Raji (cell line): ENCODE data around the gene SELENOK.

ENCODE experiments used
- POLR2A ChIP-seq: IDR thresholded peaks from 2 replicates; pipeline ENCODE4 v1.6.1; 2011; ENCODE audit warnings: low read depth, low read length, control low read depth; ENCODE audit not compliant: insufficient read depth

The SELENOK gene

DNA sequence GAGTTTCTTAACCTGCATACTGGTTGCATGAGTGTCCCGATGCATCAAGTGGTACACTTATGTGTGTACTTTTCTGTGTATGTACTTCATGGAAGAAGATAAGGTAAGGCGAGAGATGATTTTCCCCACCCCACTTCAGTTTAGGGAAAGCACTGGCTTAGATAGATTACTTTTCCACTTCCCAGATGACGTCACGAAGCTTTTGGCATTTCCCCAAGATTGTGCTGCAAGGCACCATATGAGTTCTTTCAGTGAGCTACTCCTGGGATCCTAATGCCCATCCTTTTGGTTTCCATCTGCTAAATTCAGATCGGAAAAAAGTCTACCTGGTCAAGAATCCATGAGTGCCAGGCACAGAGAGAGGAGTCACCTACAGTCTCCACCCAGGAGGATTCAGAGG, 40.8 kb downstream of the SELENOK start:
- TF ChIP-seq POLR2A: no peak

DNA sequence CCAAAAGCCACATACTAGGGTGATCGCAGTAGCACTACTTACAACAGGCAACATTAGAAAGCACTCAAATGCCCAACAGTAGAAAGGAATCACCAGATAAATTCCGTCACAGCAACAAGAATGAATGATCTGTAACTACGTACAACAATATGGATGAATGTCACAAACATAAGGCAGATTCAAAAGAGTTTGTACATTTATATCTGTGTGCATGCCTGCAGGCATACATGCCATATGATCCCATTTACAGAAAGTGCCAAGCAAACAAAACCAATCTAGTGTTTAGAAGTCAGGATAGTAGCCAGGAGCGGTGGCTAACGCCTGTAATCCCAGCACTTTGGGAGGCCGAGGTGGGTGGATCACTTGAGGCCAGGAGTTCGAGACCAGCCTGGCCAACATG, 41.7 kb downstream of the SELENOK start:
- no peak for TF ChIP-seq POLR2A

DNA sequence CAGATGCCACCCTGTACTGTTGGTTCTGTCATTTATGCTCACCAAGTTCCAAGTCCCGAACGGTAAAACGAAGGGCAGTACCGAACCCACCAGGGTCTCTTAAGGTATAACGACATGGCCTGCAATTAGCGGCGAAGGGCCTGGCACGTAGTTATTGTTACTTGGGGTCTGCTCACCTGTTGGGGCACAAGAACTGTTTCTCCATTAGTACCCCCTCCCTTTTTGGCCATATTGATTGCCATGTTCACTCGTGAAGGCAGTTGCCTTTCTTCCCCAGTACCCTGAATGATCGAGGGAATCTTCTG, 44.9 kb downstream of the SELENOK start:
- no peak for TF ChIP-seq POLR2A

DNA sequence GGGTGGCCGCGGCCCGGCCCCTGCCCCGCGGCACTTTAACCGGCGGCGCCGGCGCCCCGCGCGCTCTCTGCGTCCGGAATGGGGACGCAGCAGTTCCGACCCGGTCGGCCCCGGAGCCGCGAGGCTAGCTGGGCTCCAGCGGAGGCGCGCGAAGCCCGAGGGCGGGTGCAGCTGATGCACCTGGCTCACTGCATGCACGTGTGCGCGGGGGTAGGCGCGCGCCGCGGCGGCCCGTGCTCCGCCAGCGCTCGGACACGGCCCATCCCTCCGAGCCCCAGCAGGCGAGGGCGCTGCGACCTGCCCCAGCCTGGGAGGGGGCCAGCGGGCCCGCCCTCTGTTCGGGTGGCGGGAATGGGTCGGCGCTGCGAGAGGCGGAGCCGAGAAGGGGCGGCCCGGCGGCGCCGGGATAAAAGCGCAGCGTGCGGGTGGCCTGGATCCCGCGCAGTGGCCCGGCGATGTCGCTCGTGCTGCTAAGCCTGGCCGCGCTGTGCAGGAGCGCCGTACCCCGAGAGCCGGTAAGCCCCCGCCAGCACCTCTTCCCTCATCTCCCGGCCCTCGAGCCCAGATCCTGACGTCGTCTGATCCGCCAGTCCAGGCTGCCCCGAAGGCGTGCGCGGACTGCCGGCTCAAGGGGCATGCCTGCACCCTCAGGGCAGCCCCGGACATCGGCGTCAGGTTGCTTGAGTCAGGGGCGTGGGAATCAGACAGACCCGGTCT, 45.4 kb downstream of the SELENOK start, which contains the start of the genes CHDH and IL17RB:
CHDH (minus strand) TSS at position 286 of the 717 bp plus-strand sequence. CDS start 22,411 bp downstream, outside the sequence.
IL17RB (plus strand) TSS at position 435 of the 717 bp plus-strand sequence; CDS start at position 456, 21 bp downstream.
- no peak for TF ChIP-seq POLR2A

DNA sequence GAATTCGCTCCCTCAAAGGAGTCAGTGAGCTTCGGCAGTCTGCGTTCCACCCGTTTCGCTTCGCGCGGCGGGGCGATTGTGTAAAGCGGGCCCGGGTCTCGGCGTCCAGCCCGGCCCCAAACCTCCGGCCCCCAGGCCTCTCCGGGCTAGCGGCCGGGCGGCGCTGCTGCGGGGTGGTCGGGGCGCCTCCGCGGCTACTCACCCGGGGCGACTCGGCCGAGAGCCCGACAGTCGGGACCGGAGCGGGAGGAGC, 45.9 kb downstream of the SELENOK start:
- TF ChIP-seq POLR2A: no peak

DNA sequence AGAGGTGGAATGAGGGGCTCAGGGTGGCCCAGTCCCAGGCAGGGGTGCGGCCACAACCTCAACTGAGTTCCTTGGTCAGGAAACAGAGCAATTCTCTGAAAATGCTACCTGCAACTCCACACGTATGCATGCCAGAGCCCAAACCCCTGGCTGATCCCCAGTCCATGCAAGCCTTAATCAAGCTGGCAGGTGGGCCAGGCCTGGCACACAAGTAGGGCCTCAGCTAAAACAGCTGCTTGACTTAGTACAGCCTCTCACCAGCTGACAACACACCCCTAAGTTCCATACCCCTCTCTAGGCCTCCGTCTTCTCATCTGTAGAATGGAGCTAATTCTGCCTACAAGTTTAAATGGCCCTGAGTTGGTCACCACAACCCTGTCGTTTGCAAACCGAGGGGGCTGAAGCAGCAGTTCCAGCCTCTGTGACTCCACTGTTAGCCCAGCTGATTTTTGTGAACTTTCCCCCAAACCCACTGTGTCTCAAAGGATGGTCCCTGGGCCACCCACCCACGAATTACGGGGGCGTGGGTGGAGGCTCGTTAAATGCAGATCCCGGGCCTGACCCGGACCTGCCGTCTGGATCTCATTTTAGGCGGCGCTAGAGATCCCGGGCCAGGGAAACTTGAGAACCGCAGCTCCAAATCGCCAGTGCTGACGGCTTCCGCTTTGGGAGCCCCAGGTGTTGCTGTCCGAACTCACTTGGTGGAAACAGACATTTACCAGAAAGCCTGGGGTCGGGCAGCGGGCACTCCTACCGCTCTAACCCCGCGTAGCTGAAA, 46.4 kb downstream of the SELENOK start:
- no peak for TF ChIP-seq POLR2A

DNA sequence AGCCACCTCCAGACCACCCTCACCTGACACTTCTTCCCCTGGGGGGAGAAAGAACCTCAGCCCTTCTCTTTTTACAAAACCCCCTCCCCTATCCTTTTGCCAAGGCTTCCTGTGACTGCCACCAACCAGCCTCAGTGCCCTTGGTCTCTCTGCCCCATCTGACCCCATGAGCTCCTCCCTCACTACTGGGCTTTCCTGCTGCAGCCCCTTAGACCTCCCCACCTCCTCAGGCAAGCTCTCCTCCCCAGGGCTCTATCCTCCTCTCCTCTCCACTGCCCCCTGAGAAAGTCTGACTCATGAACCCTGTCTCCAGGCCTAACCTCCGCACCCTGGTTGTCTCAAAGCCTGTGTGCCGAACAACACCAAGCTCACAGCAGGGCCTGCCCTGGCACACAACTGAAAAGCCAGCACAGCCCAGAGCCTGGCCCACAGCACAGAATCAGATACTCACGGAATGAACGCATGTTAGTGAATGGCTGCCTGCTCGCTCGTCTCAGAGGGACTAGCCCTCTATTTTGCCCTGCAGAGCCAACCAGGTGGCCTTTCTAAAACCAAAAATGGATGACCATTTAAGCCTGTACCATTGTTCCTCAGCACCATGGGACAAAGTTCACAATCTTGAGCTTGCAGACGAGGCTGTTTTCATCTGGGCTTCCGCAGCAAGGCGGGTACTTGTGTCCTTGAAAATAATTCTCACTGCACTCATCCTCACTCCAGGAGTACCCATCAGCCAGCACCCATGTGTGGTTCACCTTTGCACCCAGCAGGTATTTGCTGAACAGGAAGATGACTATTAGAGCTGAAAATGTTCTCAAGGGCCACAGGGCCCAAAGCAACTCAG, 47.2 kb downstream of the SELENOK start:
- no peak for TF ChIP-seq POLR2A

DNA sequence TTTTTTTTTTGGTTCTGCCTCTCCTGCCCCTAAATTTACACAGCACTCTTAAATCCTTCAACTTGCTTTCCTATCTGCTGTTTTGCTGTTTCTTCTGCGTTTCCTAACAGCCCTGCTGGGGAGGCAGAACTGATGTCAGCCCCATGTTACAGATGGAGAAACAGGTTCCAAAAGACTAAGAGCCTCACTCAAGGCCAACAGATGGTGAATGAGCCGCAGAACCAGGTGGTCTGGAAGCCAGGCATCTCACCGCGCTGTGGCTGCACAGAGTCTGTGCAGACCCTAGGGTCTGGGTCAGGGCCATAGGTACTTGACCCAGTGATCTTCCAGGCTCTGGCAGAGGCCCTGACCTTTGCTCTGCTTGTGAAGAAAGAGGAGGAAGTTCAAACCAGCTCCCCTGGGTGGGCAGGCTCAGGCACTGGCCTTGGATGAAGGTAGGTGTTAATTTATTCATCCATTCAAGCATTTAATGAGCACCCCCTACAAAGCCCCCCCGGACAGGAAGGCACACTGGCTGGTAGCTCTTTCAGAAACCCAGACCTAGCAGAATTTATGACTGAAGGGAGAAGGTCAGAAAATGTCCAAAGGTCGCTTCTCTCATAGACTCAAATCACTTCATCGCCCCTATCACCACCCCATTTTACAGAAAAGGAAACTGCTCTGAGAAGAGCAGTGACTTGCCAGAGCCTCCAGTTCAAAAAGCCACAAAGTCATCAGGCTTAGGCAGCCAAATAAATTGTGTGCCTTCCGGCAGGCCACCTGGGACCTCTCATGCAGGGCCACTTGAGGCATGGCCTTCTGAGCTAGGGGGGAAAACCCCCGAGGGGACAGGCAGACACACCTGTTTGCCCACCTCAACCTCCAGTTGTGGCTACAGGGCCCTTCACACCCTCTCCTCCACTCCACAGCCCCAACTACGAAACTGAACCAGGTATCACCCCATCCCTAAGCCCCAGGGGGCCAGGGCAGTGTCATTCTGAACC, 48.2 kb downstream of the SELENOK start:
- TF ChIP-seq POLR2A: no peak

DNA sequence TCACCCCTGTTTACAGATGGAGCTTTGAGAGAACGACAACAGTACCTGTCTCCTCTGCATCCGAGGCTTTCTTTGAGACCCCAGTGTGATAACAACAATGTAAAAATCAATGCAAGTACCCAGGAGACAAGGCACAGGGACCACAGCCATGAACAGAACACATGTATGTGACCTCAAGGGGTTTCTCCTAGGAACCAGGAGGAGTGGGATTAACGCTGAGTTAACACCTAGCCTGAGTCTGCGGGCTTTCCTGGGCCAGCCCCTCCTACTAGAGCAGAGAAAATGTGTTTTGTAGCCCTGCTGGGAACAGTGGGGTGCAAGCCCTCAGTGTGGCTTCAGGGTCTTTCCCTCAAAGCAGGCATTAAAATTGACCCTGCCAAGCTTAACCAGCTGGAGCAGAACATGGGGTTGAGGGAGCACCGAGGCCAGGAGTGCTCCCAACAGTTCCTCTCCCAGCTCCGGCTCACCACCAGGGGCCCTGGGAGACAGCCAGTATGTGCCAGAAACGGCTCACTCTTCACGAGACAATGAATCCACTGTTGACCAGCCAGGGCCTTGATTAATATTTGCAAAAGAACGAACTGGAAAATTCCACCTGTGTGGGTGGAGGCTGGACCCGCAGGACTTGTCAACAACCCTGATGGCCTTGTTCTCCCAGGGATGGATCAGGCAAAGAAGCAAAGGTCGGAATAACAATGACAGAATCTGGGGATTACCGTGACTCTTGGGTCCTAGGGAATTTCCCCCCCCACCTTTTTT, 49.0 kb downstream of the SELENOK start:
- TF ChIP-seq POLR2A: no peak

DNA sequence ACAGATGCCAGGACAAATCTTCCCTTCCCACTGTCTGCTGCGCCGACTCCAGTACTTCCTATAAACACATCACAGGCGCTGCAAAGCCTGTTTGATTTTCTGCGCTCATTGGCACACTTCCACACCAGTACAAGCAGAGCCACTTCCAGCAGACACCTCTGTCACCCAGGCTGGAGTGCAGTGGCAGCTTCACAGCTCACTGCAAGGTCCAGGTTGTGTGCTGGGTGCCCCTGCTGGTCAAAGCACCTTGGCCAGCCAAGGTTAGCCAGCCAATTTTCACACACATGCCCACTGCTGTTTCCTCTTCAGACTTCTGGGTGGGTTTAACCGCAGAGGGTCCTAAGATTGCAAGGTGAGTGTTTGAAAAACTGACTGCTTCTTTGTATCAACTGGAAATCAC, 50.4 kb downstream of the SELENOK start:
- TF ChIP-seq POLR2A: no peak

GRCh38 chr3:53837331-53837730, 54.3 kb downstream of the SELENOK start:
- no peak for TF ChIP-seq POLR2A

GRCh38 chr3:53836084-53836872, 55.4 kb downstream of the SELENOK start:
- TF ChIP-seq POLR2A: no peak

GRCh38 chr3:53835257-53835656, 56.4 kb downstream of the SELENOK start:
- no peak for TF ChIP-seq POLR2A
